Esophagus squamous epithelium (tissue), 4 donors: ENCODE results near the gene DNAAF3.
"Not testable (repeated sequence)": the region's sequence is repeated elsewhere in the genome, so short reads cannot be mapped to it uniquely, and the experiment has no call there.

Experiments used
- POLR2A ChIP-seq, 4 donors: fragments of 450-650 bp; IDR thresholded peaks; one replicate each; pipeline ENCODE4 v1.6.1; 2017; ENCODE audit warnings: antibody characterized with exemption in 4 of 4, mild to moderate bottlenecking in 4 of 4, moderate library complexity in 3 of 4
- TF ChIP-seq, protein P1 (sequence below), 6 experiments: fragments of 450-650 bp in 4 of 6; fragments of 200-600 bp in 2 of 6; sonication (generic) in 2 of 6; IDR thresholded peaks; one replicate each; pipeline ENCODE4 v1.5.1; 2016 to 2019; ENCODE audit warnings: antibody characterized with exemption in 6 of 6, mild to moderate bottlenecking in 4 of 6, moderate library complexity in 4 of 6

DNA sequence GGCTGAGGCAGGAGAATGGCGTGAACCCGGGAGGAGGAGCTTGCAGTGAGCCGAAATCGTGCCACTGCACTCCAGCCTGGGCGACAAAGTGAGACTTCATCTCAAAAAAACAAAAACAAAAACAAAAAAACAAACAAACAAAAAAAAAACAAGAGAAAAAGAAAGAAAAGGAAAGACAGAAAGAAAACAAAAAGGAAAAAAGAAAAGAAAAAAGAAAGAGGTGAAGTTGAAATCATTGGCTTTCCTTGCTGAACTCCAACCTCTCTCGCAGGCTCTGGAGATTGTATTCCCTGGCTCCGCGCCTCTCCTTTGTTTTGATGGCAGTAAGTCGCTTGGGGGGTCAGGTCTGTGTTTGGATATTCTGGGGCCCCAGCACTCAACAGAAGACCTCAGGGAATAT is 5.9 kb upstream of the DNAAF3 start:
- TF ChIP-seq, protein P1, sequence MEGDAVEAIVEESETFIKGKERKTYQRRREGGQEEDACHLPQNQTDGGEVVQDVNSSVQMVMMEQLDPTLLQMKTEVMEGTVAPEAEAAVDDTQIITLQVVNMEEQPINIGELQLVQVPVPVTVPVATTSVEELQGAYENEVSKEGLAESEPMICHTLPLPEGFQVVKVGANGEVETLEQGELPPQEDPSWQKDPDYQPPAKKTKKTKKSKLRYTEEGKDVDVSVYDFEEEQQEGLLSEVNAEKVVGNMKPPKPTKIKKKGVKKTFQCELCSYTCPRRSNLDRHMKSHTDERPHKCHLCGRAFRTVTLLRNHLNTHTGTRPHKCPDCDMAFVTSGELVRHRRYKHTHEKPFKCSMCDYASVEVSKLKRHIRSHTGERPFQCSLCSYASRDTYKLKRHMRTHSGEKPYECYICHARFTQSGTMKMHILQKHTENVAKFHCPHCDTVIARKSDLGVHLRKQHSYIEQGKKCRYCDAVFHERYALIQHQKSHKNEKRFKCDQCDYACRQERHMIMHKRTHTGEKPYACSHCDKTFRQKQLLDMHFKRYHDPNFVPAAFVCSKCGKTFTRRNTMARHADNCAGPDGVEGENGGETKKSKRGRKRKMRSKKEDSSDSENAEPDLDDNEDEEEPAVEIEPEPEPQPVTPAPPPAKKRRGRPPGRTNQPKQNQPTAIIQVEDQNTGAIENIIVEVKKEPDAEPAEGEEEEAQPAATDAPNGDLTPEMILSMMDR (IDR thresholded peaks at IDR 0.05): not testable (repeated sequence)
- not testable (repeated sequence) for TF ChIP-seq POLR2A (IDR thresholded peaks at IDR 0.05)
